ENCODE results near the gene INTS4.
"Not testable (repeated sequence)": the region's sequence is repeated elsewhere in the genome, so short reads cannot be mapped to it uniquely, and the experiment has no call there.

Gene INTS4

DNA sequence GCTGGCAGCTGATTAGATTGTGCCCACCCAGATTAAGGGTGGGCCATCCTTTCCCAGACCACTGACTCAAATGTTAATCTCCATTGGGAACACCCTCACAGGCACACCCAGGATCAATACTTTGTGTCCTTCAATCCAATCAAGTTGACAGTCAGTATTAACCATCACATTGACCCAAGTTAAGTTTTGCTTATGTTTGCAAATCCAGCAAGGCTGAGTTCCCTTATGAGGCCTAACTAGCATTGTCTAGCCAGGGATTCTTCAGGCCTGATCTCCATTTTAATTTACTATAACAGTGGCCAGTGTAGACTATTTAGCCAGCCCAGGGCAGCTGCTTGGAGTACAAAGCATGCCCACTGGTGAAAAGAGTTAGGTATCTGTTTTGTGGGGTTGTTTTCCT is 30.9 kb upstream of the INTS4 start:
- no peak for DNase-seq (ENCODE audit: low read depth in 2 of 2)

GRCh38 chr11:78023426-78023825 is 29.0 kb upstream of the INTS4 start:
- no peak for DNase-seq (ENCODE audit: low read depth in 2 of 2)

DNA sequence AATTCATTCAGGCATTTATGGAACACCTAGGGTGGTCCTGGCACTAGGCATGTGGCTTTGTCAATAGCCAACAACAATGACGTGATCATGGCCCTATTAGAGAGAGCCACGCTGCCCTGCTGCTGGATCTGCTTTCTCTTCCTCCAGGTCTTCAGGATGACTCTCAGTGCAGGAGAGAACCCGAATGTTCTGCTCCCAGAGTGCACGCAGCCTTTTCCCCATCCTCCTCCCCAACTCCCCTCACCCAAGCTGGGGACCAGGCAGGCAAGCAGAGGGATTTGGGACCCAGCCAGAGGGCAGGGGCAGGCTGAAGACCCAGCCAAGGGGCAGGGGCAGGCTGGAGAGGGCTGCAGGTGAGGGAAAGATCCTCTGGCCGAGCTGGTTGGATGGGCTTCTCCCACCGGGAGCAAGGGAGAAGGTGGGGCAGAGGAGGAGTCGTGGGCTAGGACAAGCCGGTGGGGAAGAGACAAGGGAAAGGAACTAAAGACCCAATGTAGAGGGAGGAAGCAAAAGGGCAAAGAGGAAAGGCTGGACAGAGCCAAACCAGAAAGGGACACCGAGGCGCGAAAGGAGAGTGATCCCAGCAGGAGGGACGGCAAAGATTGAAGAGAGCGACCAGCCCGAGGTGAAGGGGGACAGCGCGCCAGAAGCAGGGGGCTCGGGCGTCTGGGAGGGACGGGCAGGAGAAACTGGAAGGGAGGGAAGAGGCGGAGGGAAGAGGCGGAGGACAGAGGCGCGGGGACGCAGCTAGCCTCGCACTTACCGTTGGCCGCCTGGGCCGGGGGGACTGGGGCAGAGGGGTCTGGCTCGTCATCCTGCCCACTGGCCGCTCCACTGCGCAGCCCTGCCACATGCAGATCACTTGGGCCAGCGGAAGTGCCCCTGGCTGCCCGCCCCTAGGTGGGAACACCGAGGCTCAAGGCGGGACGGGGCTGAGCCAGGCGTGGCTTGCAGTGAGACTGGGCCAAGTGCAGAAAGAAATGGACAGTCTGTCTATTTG is 28.2 kb upstream of the INTS4 start, which contains the start of gene KCTD14:
KCTD14 (minus strand) TSS at position 880 of the 1,000 bp plus-strand sequence; CDS start at position 853, 27 bp downstream.
- DNase-seq (ENCODE audit: low read depth in 2 of 2): no peak

GRCh38 chr11:78021611-78022010 is 27.1 kb upstream of the INTS4 start:
- DNase-seq (ENCODE audit: low read depth in 2 of 2): no peak

GRCh38 chr11:78020246-78020645 is 25.8 kb upstream of the INTS4 start:
- no peak for DNase-seq (ENCODE audit: low read depth in 2 of 2)

DNA sequence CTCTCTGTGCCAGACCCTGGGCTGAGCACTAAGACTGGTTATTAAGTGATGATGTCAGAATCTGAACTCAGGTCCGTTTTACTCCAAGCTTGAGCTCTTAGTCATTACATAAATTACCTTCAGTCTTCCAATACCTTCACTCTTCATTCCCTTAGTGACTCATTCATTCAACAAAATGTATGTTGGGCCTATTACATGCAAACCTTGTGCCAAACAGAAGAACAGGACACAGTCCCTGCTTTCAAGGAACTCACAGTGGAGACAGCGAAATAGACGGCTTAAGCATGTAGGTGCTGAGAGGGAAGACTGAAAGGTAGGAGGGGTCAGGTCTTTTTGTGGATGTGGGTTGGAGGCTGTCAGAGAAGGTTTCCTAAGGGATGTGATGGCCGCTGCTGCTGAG is 25.3 kb upstream of the INTS4 start:
- no peak for DNase-seq (ENCODE audit: low read depth in 2 of 2)

DNA sequence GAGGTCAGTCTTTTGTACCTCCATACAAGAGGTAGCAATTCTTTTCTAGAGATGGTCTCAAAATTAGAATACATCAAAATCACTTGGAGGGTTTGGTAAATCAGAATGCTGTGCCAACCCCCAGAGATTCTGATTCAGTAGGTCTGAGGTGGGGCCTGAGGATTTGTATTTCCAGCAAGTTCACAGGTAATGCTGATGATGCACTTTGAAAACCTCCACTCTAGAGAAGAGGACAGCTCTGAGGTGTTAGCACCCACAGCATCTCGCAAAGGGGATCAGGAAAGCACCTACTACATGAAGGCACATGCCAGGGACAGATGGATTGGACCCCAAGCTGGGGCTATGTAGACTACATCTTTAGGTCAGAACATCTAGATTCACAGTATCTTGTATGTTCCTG is 21.4 kb upstream of the INTS4 start:
- no peak for DNase-seq (ENCODE audit: low read depth in 2 of 2)

GRCh38 chr11:78014937-78015520 is 20.6 kb upstream of the INTS4 start:
- DNase-seq (ENCODE audit: low read depth in 2 of 2): not testable (repeated sequence)

GRCh38 chr11:78011301-78011700 is 16.8 kb upstream of the INTS4 start:
- DNase-seq (ENCODE audit: low read depth in 2 of 2): no peak

DNA sequence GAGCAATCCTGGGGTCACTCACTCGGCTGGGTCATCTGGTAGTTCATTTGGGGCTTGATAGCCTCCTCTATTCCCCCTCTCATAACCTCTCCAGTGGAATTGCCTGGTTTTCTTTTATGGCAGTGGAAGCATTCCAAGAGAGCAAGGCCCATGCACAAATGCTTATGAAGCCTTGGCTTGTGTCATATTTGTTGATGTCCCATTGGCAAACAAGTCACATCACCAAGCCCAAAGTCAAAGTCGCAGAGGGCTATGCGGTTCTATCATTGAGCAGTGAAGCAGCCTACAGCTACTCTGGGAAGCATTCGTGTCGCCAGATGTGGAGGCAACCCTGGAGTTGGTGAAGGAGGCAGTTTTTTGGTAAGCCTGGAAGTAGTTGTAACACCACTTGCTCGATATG is 16.3 kb upstream of the INTS4 start:
- no peak for DNase-seq (ENCODE audit: low read depth in 2 of 2)

DNA sequence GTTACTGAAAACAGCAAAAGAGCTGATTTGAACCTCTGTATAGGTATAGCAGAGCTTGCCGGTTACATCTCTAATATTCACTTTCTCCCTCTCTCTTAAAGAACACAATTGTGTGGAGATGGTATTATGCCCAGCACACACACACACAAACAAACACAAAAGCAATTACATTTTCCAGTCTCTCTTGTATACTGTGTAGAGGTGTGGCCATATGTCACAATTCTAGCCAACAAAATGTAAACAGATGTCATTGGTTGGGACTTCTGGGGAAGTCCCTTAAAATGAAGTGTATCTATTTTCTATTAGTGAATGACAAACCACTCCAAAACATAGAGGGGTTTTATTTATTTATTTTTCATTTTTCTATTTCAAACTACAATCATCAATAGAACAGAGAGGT is 15.8 kb upstream of the INTS4 start:
- DNase-seq (ENCODE audit: low read depth in 2 of 2): no peak

DNA sequence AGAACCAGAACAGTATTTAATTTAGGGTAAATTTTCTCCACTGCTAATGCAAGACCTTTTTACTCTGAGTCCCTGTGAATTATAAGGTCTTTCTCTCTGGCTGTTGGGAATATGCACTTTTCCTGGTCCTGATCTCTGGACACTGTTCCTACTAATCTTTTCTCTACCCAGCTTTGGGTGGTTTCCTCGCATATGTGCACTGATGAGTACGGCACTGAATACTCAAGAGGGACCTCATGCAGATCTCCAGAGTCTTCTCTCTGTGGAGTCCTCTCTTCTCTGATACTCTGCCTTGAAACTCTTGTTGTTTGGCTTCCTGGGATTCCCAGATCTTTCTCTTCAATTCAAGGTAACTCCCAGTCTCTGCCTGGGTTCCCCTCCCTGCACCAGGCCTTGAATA is 14.6 kb upstream of the INTS4 start:
- DNase-seq (ENCODE audit: low read depth in 2 of 2): no peak

- peak in 1 of 2 donors; percentile 7 for DNase-seq (ENCODE audit: low read depth in 2 of 2)
These were observed 5.7 kb upstream of the INTS4 start for GRCh38 chr11:78000193-78000592.

DNA sequence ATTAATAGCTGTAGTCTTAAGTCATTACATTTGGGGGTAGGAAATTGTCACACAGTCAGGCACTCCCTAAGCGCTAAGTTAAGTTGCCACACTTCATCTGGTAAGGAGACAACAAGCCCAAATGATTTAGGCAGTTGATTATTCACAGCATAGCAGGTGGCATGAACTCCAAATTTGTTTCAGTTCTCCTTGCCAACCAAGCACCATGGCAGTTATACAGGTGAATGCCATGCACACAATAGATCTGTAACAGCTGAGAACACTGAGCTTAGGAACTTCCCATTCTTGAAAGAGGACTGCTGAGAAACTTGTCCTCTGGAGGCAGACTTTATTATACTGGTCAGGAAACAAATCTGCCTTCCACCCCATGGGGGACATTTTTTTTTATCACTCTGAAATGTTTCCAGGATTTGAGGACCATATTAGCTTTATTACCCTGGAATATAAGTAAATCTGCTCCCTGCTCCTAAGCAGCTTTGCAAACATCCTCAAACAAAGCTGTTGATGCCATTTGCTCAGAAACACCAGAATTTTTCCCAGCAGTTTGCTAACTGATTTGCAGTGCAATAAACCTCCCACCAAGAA is 5.1 kb upstream of the INTS4 start:
- DNase-seq (ENCODE audit: low read depth in 2 of 2): no peak

- no peak for DNase-seq (ENCODE audit: low read depth in 2 of 2)
These were observed 566 bp downstream of the INTS4 start for GRCh38 chr11:77993902-77994301.

GRCh38 chr11:77990981-77991380 is 3.5 kb downstream of the INTS4 start:
- DNase-seq (ENCODE audit: low read depth in 2 of 2): no peak

- DNase-seq (ENCODE audit: low read depth in 2 of 2): not testable (repeated sequence)
These were observed 8.0 kb downstream of the INTS4 start for GRCh38 chr11:77986456-77986855.

GRCh38 chr11:77981346-77981947 is 13.0 kb downstream of the INTS4 start:
- DNase-seq (ENCODE audit: low read depth in 2 of 2): no peak

DNA sequence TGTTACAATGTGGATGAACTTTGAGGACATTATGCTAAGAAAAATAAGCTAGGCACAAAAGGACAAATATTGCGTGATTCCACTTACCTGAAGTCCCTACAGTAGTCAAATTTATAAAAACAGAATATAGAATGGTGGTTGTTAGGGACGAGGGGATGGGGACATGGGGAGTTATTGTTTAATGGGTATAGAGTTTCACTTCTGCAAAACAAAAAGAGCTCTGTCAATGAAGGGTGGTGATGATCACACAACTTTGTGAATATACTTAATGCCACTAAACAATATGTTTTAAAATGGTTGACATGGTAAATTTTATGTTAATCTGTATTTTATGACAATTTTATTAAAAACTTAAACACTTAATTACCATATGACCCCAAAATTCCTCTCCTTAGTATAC is 26.1 kb downstream of the INTS4 start:
- DNase-seq (ENCODE audit: low read depth in 2 of 2): no peak

- DNase-seq (ENCODE audit: low read depth in 2 of 2): no peak
These were observed 26.7 kb downstream of the INTS4 start for GRCh38 chr11:77967753-77968152.

DNA sequence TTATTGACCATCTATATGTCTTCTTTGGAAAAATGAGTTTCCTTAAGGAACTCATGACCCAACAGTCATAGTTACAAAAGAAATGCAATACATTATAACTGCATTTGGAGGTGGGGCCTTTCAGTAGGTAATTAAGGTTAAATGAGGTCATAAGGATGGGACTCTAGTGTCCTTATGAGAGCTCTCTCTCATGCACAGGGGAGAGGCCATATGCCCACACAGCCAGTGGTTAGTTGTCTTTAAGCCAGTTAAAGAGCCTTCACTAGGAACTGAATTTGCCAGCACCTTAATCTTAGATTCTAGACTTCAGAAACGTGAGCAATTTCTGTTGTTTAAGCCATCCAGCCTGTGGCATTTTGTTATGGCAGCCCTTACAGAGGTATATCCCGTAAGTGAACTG is 27.3 kb downstream of the INTS4 start:
- no peak for DNase-seq (ENCODE audit: low read depth in 2 of 2)

DNA sequence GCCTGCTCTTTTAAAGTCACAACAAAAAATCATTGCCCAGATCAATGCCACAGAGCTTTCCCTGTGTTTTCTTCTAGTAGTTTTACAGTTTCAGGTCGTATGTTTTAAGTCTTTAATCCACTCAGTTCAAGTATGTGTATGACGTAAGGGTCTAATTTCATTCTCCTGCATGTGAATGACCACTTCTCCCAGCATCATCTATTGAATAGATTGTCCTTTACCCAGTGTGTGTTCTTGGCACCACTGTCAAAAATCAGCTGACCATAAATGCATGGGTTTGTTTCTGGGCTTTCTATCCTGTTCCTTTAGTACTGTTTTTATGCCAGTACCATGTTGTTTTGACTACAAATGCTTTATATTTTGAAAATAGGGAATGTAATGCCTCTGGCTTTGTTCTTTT is 28.1 kb downstream of the INTS4 start:
- no peak for DNase-seq (ENCODE audit: low read depth in 2 of 2)

All from stimulated activated CD8-positive, alpha-beta memory T cell treated with anti-CD3 and anti-CD28 coated beads, Interleukin-2, amount 100 ng/mL, for 1 hour (primary cell).